NCI-H2227 (cell line): ENCODE results near the gene B3GALT6.
"Not testable (repeated sequence)": the region's sequence is repeated elsewhere in the genome, so short reads cannot be mapped to it uniquely, and the experiment has no call there.

Experiments
- DNase-seq: peaks from one replicate; lab custom pipeline; 2025; ENCODE audit not compliant: unreplicated experiment; lab: John Stamatoyannopoulos, UW

Gene B3GALT6

DNA sequence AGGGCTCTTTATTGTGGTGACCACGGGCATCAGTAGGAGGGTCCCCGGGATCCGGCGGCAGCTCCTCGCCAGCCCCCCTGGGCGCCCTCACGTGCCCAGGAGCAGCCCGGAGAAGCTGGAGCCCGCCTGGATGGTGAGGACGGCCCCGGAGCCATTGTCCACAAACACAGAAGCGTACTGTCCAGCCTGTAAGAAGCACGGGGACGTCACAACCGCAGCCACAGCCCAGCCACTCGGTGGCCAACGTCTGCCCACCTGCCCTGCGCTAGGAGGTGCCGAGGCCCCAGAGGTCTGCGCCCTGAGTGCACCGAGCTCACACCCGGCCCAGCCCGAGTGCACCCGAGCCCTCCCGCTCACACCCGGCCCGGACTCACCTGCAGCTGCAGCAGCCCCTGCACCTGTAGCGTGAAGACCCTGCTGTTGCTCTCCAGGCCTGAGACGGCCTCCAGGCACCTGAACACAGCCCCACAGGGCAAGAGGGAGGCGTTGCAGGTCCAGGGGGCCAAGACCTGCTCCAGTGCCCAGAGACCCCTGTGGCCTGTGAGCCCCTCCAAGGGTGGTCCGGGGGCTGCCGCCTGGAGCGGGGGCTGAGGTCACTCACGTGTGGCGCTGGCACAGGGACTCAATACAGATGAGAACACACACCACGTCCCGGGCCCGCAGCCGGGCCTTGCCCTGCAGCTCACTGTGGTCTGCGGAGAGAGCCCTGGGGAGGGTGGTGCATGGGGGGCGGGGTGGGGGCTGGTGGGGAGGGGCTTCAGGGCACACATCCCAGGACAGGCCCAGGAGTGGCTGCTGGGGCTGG lies 10.6 kb downstream of the B3GALT6 start:
- DNase-seq = no peak

DNA sequence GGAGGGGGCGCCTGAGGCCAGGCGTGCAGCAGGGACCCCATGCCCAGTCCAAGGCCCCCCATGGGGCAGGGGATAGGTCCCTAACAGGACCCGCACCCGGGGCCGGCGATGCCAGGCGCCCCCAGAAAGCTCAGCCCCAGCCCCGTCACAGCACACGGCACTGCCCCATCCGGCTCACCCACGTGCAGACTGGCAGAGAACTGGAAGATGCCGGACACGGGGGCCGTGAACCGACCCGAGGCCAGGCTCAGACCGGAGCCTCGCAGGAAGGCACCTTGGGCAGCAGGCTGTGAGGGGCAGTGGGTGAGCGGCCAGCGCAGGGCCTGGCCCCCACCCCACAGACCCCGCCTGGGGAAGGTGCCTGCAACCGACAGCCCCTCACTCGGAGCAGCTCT lies 11.2 kb downstream of the B3GALT6 start:
- DNase-seq = no peak

DNA sequence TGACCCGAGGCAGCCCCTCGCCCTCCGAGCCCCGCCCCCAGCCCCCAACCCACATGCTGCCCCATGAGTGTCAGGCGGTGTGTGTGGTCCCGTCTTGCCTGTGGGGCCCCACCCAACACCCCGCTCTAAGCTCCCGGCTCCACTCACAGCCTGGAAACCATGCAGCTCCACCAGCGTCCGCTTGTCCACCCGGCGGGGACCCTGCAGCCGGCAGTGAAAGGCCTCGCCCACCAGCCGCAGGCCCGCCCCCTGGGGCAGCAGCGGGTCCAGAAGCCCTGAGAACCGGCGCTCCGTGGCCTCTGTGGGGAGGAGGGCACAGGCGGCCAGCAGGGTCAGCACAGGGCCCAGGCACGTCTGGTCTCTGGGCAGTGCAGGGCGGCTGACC lies 11.8 kb downstream of the B3GALT6 start:
- no peak for DNase-seq

DNA sequence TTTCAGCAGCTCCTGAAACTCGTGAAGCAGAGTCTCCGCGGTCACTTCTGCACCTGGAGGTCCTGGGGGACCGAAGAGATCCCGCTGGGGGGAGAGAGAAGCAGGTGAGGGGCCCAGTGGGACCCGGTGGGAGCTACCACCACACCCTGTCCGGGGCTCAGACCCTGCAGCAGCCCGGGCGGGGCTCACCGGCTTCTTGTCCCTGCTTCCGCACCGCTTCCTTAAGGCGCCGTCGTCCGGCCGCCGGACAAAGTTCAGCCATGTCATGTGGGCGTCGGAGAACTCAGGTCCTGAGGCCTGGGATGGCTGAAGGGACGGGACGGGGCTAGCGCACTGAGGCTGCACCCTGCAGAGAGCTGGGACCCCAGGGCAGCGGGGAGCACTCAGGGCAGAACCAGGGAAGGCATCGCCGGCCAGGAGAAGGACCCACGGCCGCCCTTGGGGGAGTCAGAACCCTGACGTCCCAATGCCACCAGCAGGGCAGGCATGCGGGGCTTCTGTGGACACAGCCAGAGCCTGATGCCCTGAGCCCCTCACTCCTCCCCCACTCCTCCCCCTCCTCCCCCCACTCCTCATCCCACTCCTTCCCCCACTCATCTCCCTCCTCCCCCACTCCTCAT lies 12.3 kb downstream of the B3GALT6 start:
- no peak for DNase-seq

DNA sequence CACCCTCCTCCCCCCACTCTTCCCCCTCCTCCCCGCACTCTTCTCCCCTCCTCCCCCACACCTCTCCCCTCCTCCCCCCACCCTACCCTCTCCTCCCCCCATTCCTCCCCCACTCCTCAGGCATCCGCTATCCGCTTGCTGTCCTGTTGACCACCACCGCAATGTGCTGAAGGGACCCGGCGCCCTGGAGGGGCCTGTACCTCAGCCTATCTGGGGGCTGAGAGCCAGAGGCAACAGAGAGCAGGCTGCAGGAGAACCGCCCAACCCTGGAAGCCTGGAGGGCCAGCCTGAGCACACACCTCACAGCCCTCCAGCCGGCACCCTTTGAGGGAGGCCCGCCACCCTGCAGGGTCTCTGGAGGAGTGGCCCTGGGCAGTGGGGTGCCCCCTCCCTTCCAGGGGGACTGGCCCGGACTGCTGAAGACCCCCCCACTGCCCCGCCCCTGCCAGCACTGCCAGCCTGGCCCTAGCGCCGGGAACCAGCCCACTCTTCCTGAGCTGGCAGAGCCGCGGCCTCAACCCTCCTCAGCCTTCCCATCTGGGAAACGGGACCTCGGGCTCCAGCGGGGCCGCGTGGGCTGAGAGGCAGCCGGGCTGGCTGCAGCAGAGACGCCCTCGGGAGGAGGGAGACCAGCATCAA lies 13.3 kb downstream of the B3GALT6 start:
- DNase-seq = no peak

DNA sequence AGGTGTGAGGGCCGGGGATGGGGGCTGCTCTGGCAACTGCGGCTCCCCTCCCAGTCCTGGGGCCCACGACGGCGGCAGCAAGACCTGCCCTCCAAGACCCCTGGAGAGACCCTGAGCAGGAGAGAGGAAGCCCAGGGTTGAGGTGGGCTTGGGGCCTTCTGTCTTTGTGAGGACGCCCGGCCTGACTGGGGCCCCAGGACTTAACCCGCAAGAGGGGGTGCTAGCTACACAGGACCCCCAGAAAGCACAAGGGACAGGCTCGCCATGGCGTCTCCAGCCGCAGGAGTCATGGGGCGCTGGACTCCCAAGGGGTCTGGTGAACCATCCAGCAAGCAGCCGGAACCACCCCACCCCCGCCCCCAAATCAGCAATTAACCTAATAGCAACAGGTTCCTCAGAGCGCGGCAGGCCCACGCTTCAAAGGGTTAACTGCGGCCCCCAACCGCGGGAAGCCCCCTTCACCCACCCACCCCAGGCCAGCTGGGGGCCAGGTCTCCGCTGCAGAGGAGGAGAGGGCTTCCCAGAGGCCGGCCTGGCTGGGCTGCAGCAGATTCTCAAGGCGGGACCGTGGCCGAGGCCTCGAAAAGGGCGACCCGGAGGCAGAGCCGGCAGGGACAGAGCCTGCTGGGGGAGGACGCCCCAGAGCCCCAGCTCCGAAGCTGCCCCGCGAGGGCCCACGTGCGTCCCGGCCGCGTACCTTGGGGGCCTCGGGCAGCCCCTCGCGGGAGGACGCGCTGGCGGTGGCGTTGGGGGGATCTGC lies 14.0 kb downstream of the B3GALT6 start:
- DNase-seq = no peak

DNA sequence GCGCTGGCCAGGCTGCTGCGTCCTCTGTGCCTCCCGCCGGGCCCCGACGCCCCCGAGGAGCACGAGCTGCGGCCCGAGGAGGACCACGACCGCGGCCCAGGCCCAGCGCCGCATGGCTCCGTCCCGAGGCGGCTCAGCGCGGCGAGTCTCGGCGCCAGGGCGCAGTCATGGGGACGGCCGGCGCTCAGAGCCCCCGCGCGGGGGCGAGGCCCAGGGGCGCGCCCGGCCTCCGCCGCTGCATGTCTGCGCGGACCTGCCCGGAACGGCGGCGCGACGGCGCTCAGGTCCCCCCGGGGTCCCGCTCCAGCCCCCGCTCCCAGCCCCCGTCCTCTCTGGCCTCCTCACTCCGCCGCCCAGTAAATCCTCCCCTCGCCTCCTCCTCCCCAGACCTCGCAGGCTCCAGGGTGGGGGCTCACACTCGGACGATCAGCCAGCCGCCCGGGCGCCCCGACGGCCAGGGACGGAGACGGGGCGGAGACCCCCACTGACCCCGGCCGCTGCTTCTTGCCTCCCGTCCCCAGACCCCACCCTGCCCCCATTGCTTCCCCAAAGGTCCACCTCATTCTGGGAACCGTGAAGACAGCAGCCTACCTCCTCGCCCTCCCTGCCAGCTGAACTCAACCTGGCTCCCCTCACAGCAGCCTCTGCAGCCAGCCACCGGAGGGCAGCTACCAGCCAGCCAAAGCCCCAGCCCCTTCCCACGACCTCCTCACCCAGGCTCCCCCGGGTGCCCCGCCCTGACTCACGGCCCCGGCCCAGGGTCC lies 14.7 kb downstream of the B3GALT6 start, which contains the start of gene C1QTNF12:
C1QTNF12 (minus strand) TSS at position 146 of the 764 bp plus-strand sequence; CDS start at position 114, 32 bp downstream.
- DNase-seq = no peak

DNA sequence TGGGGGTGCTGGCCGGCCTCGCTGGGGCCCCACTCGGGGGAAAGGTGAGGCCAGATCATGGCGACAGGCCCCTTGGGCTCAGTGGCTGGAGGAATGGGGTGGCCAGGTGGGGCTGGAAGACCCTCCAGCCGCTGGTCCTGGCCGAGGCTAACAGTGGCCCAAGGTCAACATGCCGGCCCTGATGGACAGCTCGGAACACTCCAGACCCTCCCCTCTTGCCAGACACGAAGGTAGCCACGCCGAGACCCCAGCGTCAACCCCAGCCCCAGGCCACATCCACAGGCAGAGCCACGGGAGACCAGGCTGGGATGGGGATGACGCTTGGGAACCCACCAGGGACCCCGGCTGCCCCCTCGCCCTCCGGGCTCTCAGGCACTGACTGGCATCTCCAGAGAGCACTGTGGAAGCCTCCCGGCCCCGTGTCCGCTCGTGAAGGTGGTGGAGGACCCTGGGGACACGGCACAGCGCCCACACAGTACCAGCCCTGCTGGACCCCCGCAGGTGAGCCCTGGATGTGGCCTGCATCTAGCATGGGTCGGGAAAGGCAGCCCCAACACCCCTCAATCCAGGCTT lies 15.4 kb downstream of the B3GALT6 start:
- DNase-seq = no peak

DNA sequence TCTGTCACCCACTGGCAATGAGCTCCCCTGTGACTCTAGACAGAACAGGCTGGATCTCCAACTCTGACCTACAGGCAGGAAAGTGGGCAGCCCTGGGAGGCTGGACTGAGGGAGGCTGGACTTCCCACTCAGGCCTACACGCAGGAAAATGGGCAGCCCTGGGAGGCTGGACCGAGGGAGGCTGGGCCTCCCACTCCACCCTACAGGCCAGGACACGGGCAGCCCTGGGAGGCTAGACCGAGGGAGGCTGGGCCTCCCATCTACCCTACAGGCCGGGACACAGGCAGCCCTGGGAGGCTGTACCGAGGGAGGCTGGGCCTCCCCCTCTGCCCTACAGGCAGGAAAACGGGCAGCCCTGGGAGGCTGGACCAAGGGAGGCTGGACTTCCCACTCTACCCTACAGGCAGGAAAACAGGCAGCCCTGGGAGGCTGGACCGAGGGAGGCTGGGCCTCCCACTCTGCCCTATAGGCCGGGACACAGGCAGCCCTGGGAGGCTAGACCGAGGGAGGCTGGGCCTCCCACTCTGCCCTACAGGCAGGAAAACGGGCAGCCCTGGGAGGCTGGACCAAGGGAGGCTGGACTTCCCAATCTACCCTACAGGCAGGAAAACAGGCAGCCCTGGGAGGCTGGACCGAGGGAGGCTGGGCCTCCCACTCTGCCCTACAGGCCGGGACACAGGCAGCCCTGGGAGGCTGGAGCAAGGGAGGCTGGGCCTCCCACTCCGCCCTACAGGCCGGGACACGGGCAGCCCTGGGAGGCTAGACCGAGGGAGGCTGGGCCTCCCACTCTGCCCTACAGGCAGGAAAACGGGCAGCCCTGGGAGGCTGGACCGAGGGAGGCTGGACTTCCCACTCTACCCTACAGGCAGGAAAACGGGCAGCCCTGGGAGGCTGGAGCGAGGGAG lies 16.2 kb downstream of the B3GALT6 start:
- DNase-seq = not testable (repeated sequence)

DNA sequence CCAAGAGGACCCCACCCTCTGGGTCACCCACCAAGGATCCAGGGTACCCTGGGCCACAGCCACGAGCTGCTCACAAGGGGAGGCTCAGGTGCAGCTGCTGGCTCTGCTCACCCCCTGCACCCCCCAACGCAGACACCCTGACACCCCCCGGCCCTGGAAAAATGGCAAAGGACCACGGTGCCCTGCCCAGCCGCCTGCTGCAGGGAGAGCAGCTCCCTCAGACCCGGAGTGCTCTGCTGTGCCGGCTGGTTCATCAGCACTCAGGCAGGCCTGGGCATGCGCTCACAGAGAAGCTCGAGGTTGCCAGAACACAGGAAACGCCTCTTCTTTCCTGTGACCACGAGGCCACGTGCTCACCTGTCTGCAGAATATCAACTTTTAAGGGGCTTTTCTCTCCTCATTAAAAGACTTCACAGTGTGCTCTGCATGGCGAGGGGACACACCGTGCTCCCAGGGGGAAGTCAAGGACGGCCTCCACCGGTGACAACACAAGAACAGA lies 18.8 kb downstream of the B3GALT6 start:
- no peak for DNase-seq

DNA sequence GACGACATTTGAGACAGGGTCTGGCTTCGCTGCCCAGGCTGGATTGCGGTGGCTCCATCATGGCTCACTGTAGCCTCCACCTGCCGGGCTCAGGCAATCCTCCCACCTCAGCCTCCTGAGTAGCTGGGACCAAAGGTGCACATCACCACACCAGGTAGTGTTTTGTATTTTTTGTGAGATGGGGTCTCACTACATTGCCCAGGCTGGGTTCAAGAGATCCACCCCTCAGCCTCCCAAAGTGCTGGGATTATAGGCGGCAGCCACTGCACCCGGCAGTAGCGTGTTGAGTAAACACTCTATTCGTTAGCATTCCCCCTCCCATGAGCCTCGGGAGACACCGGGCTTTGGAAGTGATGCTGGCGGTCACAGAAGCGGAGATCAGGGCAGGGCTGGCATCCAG lies 21.3 kb downstream of the B3GALT6 start:
- DNase-seq = no peak

DNA sequence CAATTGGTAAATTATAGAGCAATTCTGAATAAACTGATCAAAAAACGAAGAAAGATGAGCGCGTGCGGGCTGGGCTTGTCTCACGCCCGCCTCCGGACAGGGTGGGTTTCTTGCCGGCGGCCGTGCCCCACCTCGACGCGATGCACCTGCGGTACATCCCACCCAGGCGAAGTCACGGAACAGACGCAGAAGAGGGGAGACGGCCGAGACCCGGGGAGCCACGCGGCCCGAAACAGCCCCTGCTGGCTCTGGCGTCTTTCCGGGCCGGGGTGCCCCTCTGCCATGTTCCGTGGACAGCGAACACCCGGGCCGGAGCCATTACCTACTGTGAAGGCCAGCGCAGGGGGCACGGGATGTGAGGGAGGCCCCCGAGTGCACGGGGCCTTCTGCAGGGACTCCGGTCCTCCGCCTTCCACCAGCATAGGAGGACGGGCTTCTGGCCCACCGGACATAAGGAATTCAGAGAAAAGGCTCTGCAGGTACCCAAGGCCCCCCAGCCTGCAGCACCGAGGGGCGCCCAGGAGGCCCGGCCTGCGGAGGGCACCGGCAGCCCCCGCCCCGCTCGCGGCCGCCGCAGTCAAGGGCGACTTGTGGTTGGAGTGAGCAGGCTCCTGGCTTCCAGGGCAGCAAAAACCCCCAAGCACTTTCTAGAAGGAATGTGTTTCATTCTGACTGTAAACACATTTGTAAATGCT lies 22.1 kb downstream of the B3GALT6 start:
- no peak for DNase-seq

DNA sequence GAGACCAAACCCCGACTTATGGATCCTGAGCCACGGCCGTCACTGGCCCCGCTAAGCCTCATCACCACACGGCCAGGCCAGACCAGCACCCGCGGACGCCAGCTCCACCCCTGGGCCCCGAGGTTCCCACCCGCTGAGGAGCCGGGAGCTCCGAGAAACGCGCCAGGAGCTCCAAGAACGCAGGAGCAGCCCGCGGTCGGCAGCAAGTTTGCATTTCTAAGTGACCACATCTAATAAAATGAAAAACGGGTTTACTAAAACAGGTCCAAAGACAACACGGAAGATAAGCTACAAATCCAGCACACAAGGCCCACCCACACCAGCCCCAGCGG lies 22.6 kb downstream of the B3GALT6 start:
- no peak for DNase-seq

DNA sequence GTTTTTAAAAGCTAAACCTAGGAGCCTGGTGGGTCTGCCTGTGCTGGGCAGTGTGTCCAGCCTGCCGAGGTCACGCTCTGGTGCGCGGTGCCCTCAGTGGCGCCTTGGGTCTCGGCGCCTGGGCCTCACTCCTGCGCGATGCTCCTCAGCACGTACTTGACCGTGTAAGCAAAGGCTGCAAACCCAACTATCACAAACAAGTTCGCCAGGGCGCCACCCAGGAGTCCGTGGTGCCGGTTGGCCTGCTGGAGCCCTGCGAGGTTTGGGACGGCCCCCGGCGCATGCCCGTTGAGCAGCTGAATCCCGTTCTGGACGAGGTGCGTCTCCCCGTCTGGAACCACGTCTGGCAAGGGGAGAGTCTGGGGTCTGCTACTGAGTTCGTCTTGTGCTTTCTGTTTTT lies 23.0 kb downstream of the B3GALT6 start:
- DNase-seq = no peak

DNA sequence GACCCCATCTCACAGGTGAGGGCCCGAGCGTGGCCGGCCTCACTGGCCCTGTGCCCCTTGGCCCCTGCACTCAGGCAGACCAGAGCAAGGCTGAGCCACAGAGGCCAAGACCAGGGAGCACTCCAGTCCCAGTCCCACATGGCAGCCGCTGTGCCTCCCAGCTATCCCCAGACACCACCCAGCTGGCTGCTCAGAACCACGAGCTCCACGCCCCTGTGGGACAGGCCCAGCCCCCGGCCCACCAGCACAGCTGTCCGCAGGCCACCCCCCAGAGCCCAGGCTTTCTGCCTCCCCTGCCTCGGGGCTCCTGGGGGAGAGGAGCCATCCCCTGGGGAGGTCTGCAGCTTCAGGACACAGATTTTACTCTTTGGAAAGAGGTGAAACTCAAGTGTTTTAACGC lies 23.6 kb downstream of the B3GALT6 start:
- DNase-seq = no peak

DNA sequence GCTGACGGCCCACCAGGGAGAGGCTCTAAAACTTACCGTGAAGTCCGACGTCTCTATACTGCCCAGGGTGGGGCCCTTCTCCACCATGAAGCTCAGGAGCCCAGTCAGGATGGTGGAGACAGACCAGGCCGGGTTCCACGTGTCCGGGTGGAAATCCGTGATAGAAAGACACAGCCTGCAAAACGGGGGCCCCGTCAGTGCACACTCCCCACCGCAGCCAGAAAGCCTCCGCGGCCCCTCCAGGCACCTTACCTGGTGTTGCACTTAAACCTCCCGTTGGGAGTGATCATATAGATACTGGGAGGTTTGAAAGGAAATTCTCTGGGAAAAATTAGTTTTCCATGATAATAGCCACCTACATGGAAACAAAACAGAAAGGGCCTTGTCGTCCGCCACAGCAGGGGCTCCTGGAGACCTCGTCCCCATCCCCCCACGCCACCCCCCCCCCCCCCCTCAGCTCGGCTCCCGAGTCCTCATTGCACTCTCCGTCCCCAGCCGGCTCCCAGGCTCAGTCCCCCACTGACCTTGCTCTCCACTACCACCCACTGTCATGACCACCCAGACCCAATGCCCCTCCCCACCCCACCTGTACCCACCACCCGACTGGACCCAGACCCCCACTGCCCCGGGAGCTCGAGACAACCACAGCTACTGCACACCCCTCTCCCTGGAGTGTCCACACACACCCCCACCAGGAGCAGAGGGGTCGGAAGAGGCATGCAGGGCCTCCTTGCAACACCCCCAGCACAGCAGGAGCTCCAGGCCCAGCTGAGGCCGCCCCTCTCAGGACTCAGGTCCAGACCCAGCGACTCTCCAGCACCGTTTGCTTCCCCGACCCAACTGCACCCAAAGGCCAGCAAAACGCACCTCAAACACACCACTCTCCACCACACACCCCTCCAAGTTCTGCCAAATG lies 25.2 kb downstream of the B3GALT6 start:
- no peak for DNase-seq

DNA sequence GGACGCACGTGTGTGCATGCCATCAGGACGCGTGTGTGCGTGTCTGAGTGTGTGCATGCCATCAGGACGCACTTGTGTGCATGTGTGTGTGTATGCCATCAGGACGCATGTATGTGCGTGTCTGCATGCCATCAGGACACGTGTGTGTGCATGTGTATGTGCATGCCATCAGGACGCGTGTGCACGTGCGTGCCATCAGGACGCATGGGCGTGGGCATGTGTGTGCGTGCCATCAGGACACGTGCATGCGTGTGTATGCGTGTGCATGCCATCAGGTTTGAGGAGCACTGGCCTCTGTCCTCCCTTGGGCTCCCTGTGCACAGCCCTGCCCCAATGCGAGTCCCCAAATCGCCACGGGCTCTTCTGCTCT lies 27.1 kb downstream of the B3GALT6 start:
- no peak for DNase-seq

DNA sequence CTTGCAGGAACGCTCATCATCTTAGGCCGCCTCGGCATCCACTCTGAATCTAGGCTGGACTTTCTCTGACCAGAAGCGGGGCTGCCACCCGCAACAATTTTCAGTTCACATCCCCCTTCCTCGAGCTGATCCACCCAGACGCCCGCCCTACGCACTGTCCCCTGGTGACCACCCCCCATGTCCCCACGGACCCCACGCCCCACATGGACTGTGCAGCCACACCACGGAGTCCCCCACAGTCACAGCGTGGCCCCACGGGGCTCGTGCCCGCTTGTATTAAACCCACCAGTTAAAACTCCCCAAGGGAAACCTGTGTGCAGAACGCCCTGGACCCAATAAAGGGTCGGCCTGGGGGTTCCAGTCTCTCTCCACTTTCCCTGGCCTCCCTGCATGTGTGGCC lies 27.5 kb downstream of the B3GALT6 start:
- no peak for DNase-seq
